IMR-90 (cell line): ENCODE measurements around the gene PHACTR2.

Experiments
- BHLHE40 ChIP-seq: fragments of 150-350 bp; IDR thresholded peaks from 2 replicates; pipeline ENCODE4 v1.6.1; 2016; ENCODE audit warnings: mild to moderate bottlenecking, low read depth, low read length
- CEBPB ChIP-seq: IDR thresholded peaks from 2 replicates; pipeline ENCODE4 v1.6.1; 2012; ENCODE audit warnings: low read depth, low read length, improper control_type of control experiment
- CHD1 ChIP-seq: IDR thresholded peaks from 2 replicates; pipeline ENCODE4 v1.6.1; 2012; ENCODE audit warnings: low read depth, low read length, improper control_type of control experiment
- MAFK ChIP-seq: IDR thresholded peaks from 2 replicates; pipeline ENCODE4 v1.6.1; 2012; ENCODE audit warnings: low read depth, low read length, improper control_type of control experiment
- NFE2L2 ChIP-seq: fragments of 150-350 bp; IDR thresholded peaks from 2 replicates; pipeline ENCODE4 v1.6.1; 2016; ENCODE audit warnings: low read depth, mild to moderate bottlenecking, low read length
- POLR2A ChIP-seq: IDR thresholded peaks from 2 replicates; pipeline ENCODE4 v1.6.1; 2012; ENCODE audit warnings: mild to moderate bottlenecking, low read depth, low read length
- RAD21 ChIP-seq: IDR thresholded peaks from 2 replicates; pipeline ENCODE4 v1.6.1; 2012; ENCODE audit warnings: low read length, improper control_type of control experiment
- RCOR1 ChIP-seq: IDR thresholded peaks from 2 replicates; pipeline ENCODE4 v1.6.1; 2012; ENCODE audit warnings: mild to moderate bottlenecking, low read length, improper control_type of control experiment; ENCODE audit not compliant: insufficient replicate concordance
- RFX5 ChIP-seq: IDR thresholded peaks from 2 replicates; pipeline ENCODE4 v1.8.0; 2012; ENCODE audit warnings: low read depth, mild to moderate bottlenecking, low read length, moderate library complexity
- SMC3 ChIP-seq: fragments of 150-350 bp; IDR thresholded peaks from 2 replicates; pipeline ENCODE4 v1.6.1; 2016; ENCODE audit warnings: low read depth, mild to moderate bottlenecking, antibody characterized with exemption, low read length, moderate library complexity
- TF ChIP-seq, protein P1 (sequence below): conservative IDR thresholded peaks from 2 replicates; pipeline ENCODE4 v1.5.1; 2012; ENCODE audit warnings: mild to moderate bottlenecking, low read depth, low read length, improper control_type of control experiment
- TF ChIP-seq, protein P2 (sequence below): fragments of 150-350 bp; IDR thresholded peaks from 2 replicates; pipeline ENCODE4 v1.6.1; 2017; ENCODE audit warnings: mild to moderate bottlenecking, antibody characterized with exemption, low read length, low read depth

- no peak for TF ChIP-seq POLR2A
- TF ChIP-seq, protein P1, sequence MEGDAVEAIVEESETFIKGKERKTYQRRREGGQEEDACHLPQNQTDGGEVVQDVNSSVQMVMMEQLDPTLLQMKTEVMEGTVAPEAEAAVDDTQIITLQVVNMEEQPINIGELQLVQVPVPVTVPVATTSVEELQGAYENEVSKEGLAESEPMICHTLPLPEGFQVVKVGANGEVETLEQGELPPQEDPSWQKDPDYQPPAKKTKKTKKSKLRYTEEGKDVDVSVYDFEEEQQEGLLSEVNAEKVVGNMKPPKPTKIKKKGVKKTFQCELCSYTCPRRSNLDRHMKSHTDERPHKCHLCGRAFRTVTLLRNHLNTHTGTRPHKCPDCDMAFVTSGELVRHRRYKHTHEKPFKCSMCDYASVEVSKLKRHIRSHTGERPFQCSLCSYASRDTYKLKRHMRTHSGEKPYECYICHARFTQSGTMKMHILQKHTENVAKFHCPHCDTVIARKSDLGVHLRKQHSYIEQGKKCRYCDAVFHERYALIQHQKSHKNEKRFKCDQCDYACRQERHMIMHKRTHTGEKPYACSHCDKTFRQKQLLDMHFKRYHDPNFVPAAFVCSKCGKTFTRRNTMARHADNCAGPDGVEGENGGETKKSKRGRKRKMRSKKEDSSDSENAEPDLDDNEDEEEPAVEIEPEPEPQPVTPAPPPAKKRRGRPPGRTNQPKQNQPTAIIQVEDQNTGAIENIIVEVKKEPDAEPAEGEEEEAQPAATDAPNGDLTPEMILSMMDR: no peak
- TF ChIP-seq, protein P2, sequence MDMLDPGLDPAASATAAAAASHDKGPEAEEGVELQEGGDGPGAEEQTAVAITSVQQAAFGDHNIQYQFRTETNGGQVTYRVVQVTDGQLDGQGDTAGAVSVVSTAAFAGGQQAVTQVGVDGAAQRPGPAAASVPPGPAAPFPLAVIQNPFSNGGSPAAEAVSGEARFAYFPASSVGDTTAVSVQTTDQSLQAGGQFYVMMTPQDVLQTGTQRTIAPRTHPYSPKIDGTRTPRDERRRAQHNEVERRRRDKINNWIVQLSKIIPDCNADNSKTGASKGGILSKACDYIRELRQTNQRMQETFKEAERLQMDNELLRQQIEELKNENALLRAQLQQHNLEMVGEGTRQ: no peak
- TF ChIP-seq CEBPB: no peak
- no peak for TF ChIP-seq MAFK
- TF ChIP-seq BHLHE40: no peak
- TF ChIP-seq RAD21: no peak
- TF ChIP-seq RCOR1: no peak
- no peak for TF ChIP-seq CHD1
- TF ChIP-seq SMC3: no peak
- TF ChIP-seq RFX5: no peak
- no peak for TF ChIP-seq NFE2L2
Observed at GRCh38 chr6:143843677-143843999, 165.9 kb downstream of the PHACTR2 start.
